Tibial nerve (tissue), 4 donors: ENCODE results near the gene SOD3. TPM values are rescaled to one million over a fixed set of nuclear protein-coding genes. Genes with fewer than 3 reads are reported as not detected.

Experiments used
- DNase-seq, 2 donors: peaks; one replicate each; pipeline ENCODE4 v3.0.0-alpha.2; 2019; ENCODE audit warnings: low spot score in 2 of 2
- H3K27ac ChIP-seq, 4 donors: fragments of 200-600 bp; sonication (generic) in 3 of 4; one replicate each; pipeline ENCODE4 v1.5.1; 2017 to 2019; ENCODE audit warnings: mild to moderate bottlenecking in 1 of 4
- H3K27me3 ChIP-seq, 2 donors: fragments of 200-600 bp; sonication (generic) in 1 of 2; one replicate each; pipeline versions ENCODE4 v1.5.1 to v1.6.0; 2017 to 2019
- H3K36me3 ChIP-seq, 3 donors: fragments of 200-600 bp; sonication (generic); one replicate each; pipeline ENCODE4 v1.5.1; 2018 to 2019
- H3K4me1 ChIP-seq, 4 donors: fragments of 200-600 bp; sonication (generic) in 3 of 4; one replicate each; pipeline ENCODE4 v1.5.1; 2017 to 2019
- H3K4me3 ChIP-seq, 4 donors: fragments of 200-600 bp; sonication (generic) in 3 of 4; one replicate each; pipeline ENCODE4 v1.5.1; 2017 to 2019; ENCODE audit warnings: mild to moderate bottlenecking in 1 of 4, moderate library complexity in 1 of 4
- H3K9me3 ChIP-seq, 4 donors: fragments of 200-600 bp; sonication (generic) in 3 of 4; one replicate each; pipeline ENCODE4 v1.5.1; 2017 to 2019
- CTCF ChIP-seq, 5 experiments: fragments of 200-600 bp in 3 of 5; fragments of 450-650 bp in 2 of 5; sonication (generic) in 3 of 5; IDR thresholded peaks; one replicate each; pipeline ENCODE4 v1.5.1; 2016 to 2019; ENCODE audit warnings: antibody characterized with exemption in 5 of 5, mild to moderate bottlenecking in 3 of 5, moderate library complexity in 2 of 5
- EP300 ChIP-seq, 2 donors: sonication (generic); formaldehyde crosslinking; IDR thresholded peaks; one replicate each; pipeline ENCODE4 v1.6.1; 2017; ENCODE audit warnings: antibody characterized with exemption in 2 of 2, mild to moderate bottlenecking in 1 of 2
- POLR2A ChIP-seq, 2 donors: fragments of 450-650 bp; IDR thresholded peaks; one replicate each; pipeline ENCODE4 v1.6.1; 2017; ENCODE audit warnings: antibody characterized with exemption in 2 of 2, mild to moderate bottlenecking in 2 of 2, moderate library complexity in 2 of 2
- WGBS, 2 donors: methylation state at CpG; one replicate each; pipeline ENCODE4 v1.1.5; 2018; 5-methylcytosine and 5-hydroxymethylcytosine counted together
- total RNA-seq, 4 donors: library from RNA; depleted of rRNA; stranded (reverse); fragments of >200 nt; gene quantifications; one replicate each; pipeline ENCODE4 v1.1.0, GENCODE V29; 2016

Gene SOD3
- total RNA-seq, 4 donors from 2014 or later, result 208 to 359 (median 326) TPM

- WGBS, 2 donors, result 46 to 54% methylated on average over 3 of the region's 3 CpGs
- Histone ChIP-seq H3K27me3 (no peaks in the 10 kb centered on the region), H3K36me3 (no peaks in the 10 kb centered on the region), H3K9me3 (no peaks in the 10 kb centered on the region), H3K4me1 (peaks cover 0 to 61% (median 27%) of the 10 kb centered on the region in 4 donors), H3K4me3 (no peak overlapping the region), H3K27ac (peak overlapping the region in 2 of 4 donors; percentile 74 to 76)
- TF ChIP-seq EP300 (IDR thresholded peaks at IDR 0.05) (peak in 1 of 2 donors; percentile 93), POLR2A (IDR thresholded peaks at IDR 0.05) (no peak)
- DNase-seq, result peak; percentile 46 to 93
Measured at GRCh38 chr4:24778464-24779225, 16.7 kb upstream of the SOD3 start.

GRCh38 chr4:24780936-24781495 is 14.4 kb upstream of the SOD3 start:
- TF ChIP-seq EP300 (IDR thresholded peaks at IDR 0.05) (no peak), CTCF (IDR thresholded peaks at IDR 0.05) (no peak), POLR2A (IDR thresholded peaks at IDR 0.05) (no peak)
- no peaks in the 10 kb centered on the region for H3K27me3 ChIP-seq
- peaks cover 0 to 61% (median 27%) of the 10 kb centered on the region in 4 donors for H3K4me1 ChIP-seq
- peak overlapping the region in 3 of 4 donors; percentile 11 to 88 (median 81) for H3K27ac ChIP-seq
- no peak for DNase-seq
- H3K4me3 ChIP-seq, result no peak overlapping the region
- peaks cover 0 to under 1% (median under 1%) of the 10 kb centered on the region in 4 donors for H3K9me3 ChIP-seq
- H3K36me3 ChIP-seq, result no peaks in the 10 kb centered on the region
- 94 to 98% methylated on average over 2 of the region's 2 CpGs for WGBS, 2 donors

- H3K36me3 ChIP-seq, result no peaks in the 10 kb centered on the region
- H3K4me1 ChIP-seq, result peaks cover 0 to 61% (median 27%) of the 10 kb centered on the region in 4 donors
- H3K27me3 ChIP-seq, result no peaks in the 10 kb centered on the region
- TF ChIP-seq CTCF (IDR thresholded peaks at IDR 0.05) (no peak), EP300 (IDR thresholded peaks at IDR 0.05) (peak in 1 of 2 donors; percentile 90)
- H3K9me3 ChIP-seq, result peaks cover 0 to 5% (median 2%) of the 10 kb centered on the region in 4 donors
- 13 to 20% methylated on average over 6 of the region's 6 CpGs for WGBS, 2 donors
- H3K4me3 ChIP-seq, result no peak overlapping the region
- H3K27ac ChIP-seq, result peak overlapping the region; percentile 11 to 88 (median 53)
- DNase-seq, result no peak
Measured at GRCh38 chr4:24781999-24782745, 13.2 kb upstream of the SOD3 start.

GRCh38 chr4:24783506-24783905 is 11.9 kb upstream of the SOD3 start:
- Histone ChIP-seq H3K36me3 (no peaks in the 10 kb centered on the region), H3K9me3 (peaks cover 0 to 5% (median 2%) of the 10 kb centered on the region in 4 donors), H3K27me3 (no peaks in the 10 kb centered on the region), H3K27ac (peak overlapping the region in 2 of 4 donors; percentile 81 to 88), H3K4me3 (no peak overlapping the region), H3K4me1 (peaks cover 0 to 48% (median 22%) of the 10 kb centered on the region in 4 donors)
- no peak for TF ChIP-seq POLR2A (IDR thresholded peaks at IDR 0.05)
- TF ChIP-seq EP300 (IDR thresholded peaks at IDR 0.05), result no peak
- no peak for TF ChIP-seq CTCF (IDR thresholded peaks at IDR 0.05)
- WGBS, 2 donors, result 74 to 85% methylated on average over 3 of the region's 3 CpGs
- no peak for DNase-seq

- no peaks in the 10 kb centered on the region for H3K36me3 ChIP-seq
- no peak overlapping the region for H3K27ac ChIP-seq
- H3K27me3 ChIP-seq, result no peaks in the 10 kb centered on the region
- peaks cover 0 to 34% (median 12%) of the 10 kb centered on the region in 4 donors for H3K4me1 ChIP-seq
- H3K4me3 ChIP-seq, result no peak overlapping the region
- no peak for TF ChIP-seq EP300 (IDR thresholded peaks at IDR 0.05)
- TF ChIP-seq POLR2A (IDR thresholded peaks at IDR 0.05), result no peak
- TF ChIP-seq CTCF (IDR thresholded peaks at IDR 0.05), result no peak
- peaks cover 0 to 5% (median 2%) of the 10 kb centered on the region in 4 donors for H3K9me3 ChIP-seq
- DNase-seq, result no peak
Measured at GRCh38 chr4:24791043-24791442, 4.3 kb upstream of the SOD3 start.
